ENCODE measurements around the gene SPACA7.

DNA sequence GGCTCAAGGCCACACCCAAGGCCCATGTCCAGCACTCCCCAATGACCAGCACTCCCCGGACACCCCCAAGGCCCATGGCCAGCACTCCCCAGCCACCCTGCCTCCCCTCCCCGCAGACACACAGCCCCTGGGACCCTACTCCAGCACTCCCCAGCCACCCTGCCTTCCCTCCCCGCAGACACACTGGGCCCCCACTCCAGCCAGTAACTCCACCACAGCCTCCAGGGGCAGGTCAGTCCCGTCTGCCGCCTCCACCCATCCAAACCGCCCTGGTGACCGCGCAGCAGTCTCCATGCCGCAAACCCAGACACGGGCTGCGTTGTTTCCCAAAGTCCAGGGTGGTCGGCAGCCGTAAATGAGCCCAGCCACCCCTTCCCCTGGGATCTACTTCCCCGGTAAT is 70.7 kb downstream of the SPACA7 start:
- TF ChIP-seq RARB (CRISPR knock-in tag; IDR thresholded peaks at IDR 0.05), result no peak
- no peak for TF ChIP-seq ZNF70 (CRISPR knock-in tag; IDR thresholded peaks at IDR 0.05)
- TF ChIP-seq, protein P1, sequence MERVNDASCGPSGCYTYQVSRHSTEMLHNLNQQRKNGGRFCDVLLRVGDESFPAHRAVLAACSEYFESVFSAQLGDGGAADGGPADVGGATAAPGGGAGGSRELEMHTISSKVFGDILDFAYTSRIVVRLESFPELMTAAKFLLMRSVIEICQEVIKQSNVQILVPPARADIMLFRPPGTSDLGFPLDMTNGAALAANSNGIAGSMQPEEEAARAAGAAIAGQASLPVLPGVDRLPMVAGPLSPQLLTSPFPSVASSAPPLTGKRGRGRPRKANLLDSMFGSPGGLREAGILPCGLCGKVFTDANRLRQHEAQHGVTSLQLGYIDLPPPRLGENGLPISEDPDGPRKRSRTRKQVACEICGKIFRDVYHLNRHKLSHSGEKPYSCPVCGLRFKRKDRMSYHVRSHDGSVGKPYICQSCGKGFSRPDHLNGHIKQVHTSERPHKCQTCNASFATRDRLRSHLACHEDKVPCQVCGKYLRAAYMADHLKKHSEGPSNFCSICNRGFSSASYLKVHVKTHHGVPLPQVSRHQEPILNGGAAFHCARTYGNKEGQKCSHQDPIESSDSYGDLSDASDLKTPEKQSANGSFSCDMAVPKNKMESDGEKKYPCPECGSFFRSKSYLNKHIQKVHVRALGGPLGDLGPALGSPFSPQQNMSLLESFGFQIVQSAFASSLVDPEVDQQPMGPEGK (CRISPR knock-in tag; IDR thresholded peaks at IDR 0.05; ENCODE audit: borderline replicate concordance), result no peak
- no peak for TF ChIP-seq GLIS3 (CRISPR knock-in tag; IDR thresholded peaks at IDR 0.05)
- TF ChIP-seq SNAI2 (CRISPR knock-in tag; IDR thresholded peaks at IDR 0.05), result no peak
- no peak for TF ChIP-seq ARNTL (CRISPR knock-in tag; IDR thresholded peaks at IDR 0.05; ENCODE audit: borderline replicate concordance, low read depth)
- TF ChIP-seq, protein P2, sequence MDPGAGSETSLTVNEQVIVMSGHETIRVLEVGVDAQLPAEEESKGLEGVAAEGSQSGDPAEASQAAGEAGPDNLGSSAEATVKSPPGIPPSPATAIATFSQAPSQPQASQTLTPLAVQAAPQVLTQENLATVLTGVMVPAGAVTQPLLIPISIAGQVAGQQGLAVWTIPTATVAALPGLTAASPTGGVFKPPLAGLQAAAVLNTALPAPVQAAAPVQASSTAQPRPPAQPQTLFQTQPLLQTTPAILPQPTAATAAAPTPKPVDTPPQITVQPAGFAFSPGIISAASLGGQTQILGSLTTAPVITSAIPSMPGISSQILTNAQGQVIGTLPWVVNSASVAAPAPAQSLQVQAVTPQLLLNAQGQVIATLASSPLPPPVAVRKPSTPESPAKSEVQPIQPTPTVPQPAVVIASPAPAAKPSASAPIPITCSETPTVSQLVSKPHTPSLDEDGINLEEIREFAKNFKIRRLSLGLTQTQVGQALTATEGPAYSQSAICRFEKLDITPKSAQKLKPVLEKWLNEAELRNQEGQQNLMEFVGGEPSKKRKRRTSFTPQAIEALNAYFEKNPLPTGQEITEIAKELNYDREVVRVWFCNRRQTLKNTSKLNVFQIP (CRISPR knock-in tag; IDR thresholded peaks at IDR 0.05; ENCODE audit: borderline replicate concordance, low read depth), result no peak
- no peak for TF ChIP-seq ZFP30 (CRISPR knock-in tag; IDR thresholded peaks at IDR 0.05)

Measured in SK-N-SH treated with all-trans-retinoic acid at 6 μM for 48 hours (cell line).